ENCODE results near the gene URAD.
"Not testable (repeated sequence)": the region's sequence is repeated elsewhere in the genome, so short reads cannot be mapped to it uniquely, and the experiment has no call there.

Gene URAD

GRCh38 chr13:27968316-27969081, 20.0 kb downstream of the URAD start:
- Mint-ChIP-seq H3K27ac (no peak overlapping the region), H3K27me3 (peaks cover 99% of the 10 kb centered on the region), H3K9me3 (no peaks in the 10 kb centered on the region), H3K4me3 (peak overlapping the region; percentile 29 to 62), H3K4me1 (peaks cover 45% of the 10 kb centered on the region)
- ATAC-seq, result peak; percentile 24
- no peak for DNase-seq

- ATAC-seq, result no peak
- Mint-ChIP-seq H3K4me3 (peak overlapping the region; percentile 44 to 66), H3K4me1 (peaks cover 45% of the 10 kb centered on the region), H3K27ac (peak overlapping the region in 1 of 2 donors; percentile 49), H3K9me3 (no peaks in the 10 kb centered on the region), H3K27me3 (peaks cover 99% of the 10 kb centered on the region)
- DNase-seq, result no peak
These were observed 20.7 kb downstream of the URAD start for GRCh38 chr13:27967736-27968315.

GRCh38 chr13:27967203-27967735, 21.2 kb downstream of the URAD start:
- Mint-ChIP-seq H3K4me3 (peak overlapping the region in 1 of 2 donors; percentile 66), H3K27ac (peak overlapping the region in 1 of 2 donors; percentile 49), H3K4me1 (peaks cover 45% of the 10 kb centered on the region), H3K9me3 (no peaks in the 10 kb centered on the region), H3K27me3 (peaks cover 100% of the 10 kb centered on the region)
- ATAC-seq (no peak), DNase-seq (no peak)

- no peak overlapping the region for H3K27ac Mint-ChIP-seq
- peak; percentile 30 for ATAC-seq
- H3K4me3 Mint-ChIP-seq, result no peak overlapping the region
These were observed 21.8 kb downstream of the URAD start for GRCh38 chr13:27966641-27967202.

GRCh38 chr13:27965740-27966640, 22.5 kb downstream of the URAD start:
- no peak for DNase-seq
- Mint-ChIP-seq H3K4me1 (peaks cover 50% of the 10 kb centered on the region), H3K27ac (peak overlapping the region in 1 of 2 donors; percentile 30), H3K4me3 (no peak overlapping the region), H3K9me3 (no peaks in the 10 kb centered on the region), H3K27me3 (peaks cover 100% of the 10 kb centered on the region)
- no peak for ATAC-seq

More at GRCh38 chr13:27966641-27967202, 21.8 kb downstream of the URAD start:
- Mint-ChIP-seq H3K27me3 (peaks cover 100% of the 10 kb centered on the region), H3K9me3 (no peaks in the 10 kb centered on the region), H3K4me1 (peaks cover 45% of the 10 kb centered on the region)
- DNase-seq, result no peak

GRCh38 chr13:27965343-27965739, 23.2 kb downstream of the URAD start:
- Mint-ChIP-seq H3K9me3 (no peaks in the 10 kb centered on the region), H3K27ac (peak overlapping the region in 1 of 2 donors; percentile 30), H3K4me3 (no peak overlapping the region), H3K27me3 (peaks cover 100% of the 10 kb centered on the region), H3K4me1 (peaks cover 51% of the 10 kb centered on the region)
- ATAC-seq, result no peak
- DNase-seq, result no peak

- peaks cover 100% of the 10 kb centered on the region for H3K27me3 Mint-ChIP-seq
- no peak overlapping the region for H3K27ac Mint-ChIP-seq
- H3K4me1 Mint-ChIP-seq, result peaks cover 51% of the 10 kb centered on the region
- DNase-seq (no peak), ATAC-seq (no peak)
- H3K4me3 Mint-ChIP-seq, result no peak overlapping the region
- no peaks in the 10 kb centered on the region for H3K9me3 Mint-ChIP-seq
These were observed 23.7 kb downstream of the URAD start for GRCh38 chr13:27964741-27965323.

- ATAC-seq, H3K4me3 Mint-ChIP-seq, DNase-seq, H3K9me3 Mint-ChIP-seq, H3K27ac Mint-ChIP-seq: not testable (repeated sequence)
- H3K27me3 Mint-ChIP-seq, result peaks cover 100% of the 10 kb centered on the region
- peaks cover 45% of the 10 kb centered on the region for H3K4me1 Mint-ChIP-seq
These were observed 24.3 kb downstream of the URAD start for GRCh38 chr13:27964206-27964605.

- no peak for ATAC-seq
- Mint-ChIP-seq H3K27ac (no peak overlapping the region), H3K4me1 (peaks cover 40% of the 10 kb centered on the region)
These were observed 25.0 kb downstream of the URAD start for GRCh38 chr13:27963491-27963890.

GRCh38 chr13:27962982-27963381, 25.5 kb downstream of the URAD start:
- Mint-ChIP-seq H3K4me3 (no peak overlapping the region), H3K4me1 (peaks cover 35% of the 10 kb centered on the region), H3K27ac (no peak overlapping the region), H3K27me3 (peaks cover 100% of the 10 kb centered on the region), H3K9me3 (no peaks in the 10 kb centered on the region)
- DNase-seq, result no peak
- ATAC-seq, result no peak

More at GRCh38 chr13:27963491-27963890, 25.0 kb downstream of the URAD start:
- no peaks in the 10 kb centered on the region for H3K9me3 Mint-ChIP-seq
- peaks cover 100% of the 10 kb centered on the region for H3K27me3 Mint-ChIP-seq
- H3K4me3 Mint-ChIP-seq, result no peak overlapping the region
- DNase-seq, result no peak

- no peak overlapping the region for H3K4me3 Mint-ChIP-seq
- ATAC-seq (no peak), DNase-seq (no peak)
- H3K27me3 Mint-ChIP-seq, result peaks cover 100% of the 10 kb centered on the region
- H3K9me3 Mint-ChIP-seq, result no peaks in the 10 kb centered on the region
- H3K4me1 Mint-ChIP-seq, result peaks cover 28% of the 10 kb centered on the region
- H3K27ac Mint-ChIP-seq, result no peak overlapping the region
These were observed 26.2 kb downstream of the URAD start for GRCh38 chr13:27962128-27962841.

- H3K27me3 Mint-ChIP-seq, result peaks cover 96% of the 10 kb centered on the region
- no peak for ATAC-seq
These were observed 27.0 kb downstream of the URAD start for GRCh38 chr13:27961227-27962085.

GRCh38 chr13:27960362-27961226, 27.9 kb downstream of the URAD start:
- DNase-seq, result peak in 1 of 2 donors; percentile 52
- H3K4me3 Mint-ChIP-seq, result peak overlapping the region; percentile 58 to 71
- peaks cover 17% of the 10 kb centered on the region for H3K4me1 Mint-ChIP-seq
- peaks cover 96% of the 10 kb centered on the region for H3K27me3 Mint-ChIP-seq
- no peaks in the 10 kb centered on the region for H3K9me3 Mint-ChIP-seq
- peak; percentile 67 for ATAC-seq
- H3K27ac Mint-ChIP-seq, result no peak overlapping the region

More at GRCh38 chr13:27961227-27962085, 27.0 kb downstream of the URAD start:
- H3K4me1 Mint-ChIP-seq, result peaks cover 22% of the 10 kb centered on the region
- peak overlapping the region; percentile 51 to 67 for H3K4me3 Mint-ChIP-seq
- no peak for DNase-seq
- H3K9me3 Mint-ChIP-seq, result no peaks in the 10 kb centered on the region
- no peak overlapping the region for H3K27ac Mint-ChIP-seq

Measured in stimulated activated naive CD8-positive, alpha-beta T cell treated with anti-CD3 and anti-CD28 coated beads, Interleukin-15, amount 100 ng/mL, for 72 hours (primary cell).